Measurements from ENCODE around the gene PTGIR.

The PTGIR gene

DNA sequence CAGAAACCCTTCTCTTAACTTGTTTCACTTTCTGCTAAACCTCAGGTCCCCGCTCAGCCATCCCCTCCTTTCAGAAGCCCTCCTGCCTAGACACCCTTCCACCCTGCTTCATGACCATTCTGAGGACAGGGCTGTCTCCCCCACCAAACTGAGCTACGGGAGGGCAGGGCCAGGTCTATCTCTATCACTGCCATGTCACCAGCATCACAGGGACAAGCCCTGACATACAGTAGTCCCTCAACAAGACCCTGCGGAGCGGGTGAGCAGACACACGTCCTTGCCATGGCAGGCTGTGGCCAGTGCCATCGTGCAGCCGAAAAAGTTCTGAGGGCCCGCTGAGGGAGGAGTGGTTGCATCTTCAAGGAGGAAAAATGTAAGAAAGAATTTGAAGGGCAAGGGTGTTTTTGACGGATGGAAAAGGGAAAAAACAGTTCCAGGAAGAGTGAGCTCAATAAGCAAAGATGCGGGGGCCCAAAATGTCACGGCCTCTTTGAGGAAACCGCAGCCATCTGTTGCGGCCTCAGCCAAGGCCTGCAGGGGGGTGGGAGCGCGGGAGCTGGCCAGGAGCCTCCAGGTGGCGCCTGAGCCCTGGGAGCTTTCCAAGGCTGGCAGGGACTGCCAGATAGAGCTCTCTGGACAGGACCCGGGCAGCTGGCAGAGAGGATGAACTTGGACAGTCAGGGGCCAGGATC lies 8.1 kb downstream of the PTGIR start:
- no peak for DNase-seq (ENCODE audit: low read depth in 2 of 2)

DNA sequence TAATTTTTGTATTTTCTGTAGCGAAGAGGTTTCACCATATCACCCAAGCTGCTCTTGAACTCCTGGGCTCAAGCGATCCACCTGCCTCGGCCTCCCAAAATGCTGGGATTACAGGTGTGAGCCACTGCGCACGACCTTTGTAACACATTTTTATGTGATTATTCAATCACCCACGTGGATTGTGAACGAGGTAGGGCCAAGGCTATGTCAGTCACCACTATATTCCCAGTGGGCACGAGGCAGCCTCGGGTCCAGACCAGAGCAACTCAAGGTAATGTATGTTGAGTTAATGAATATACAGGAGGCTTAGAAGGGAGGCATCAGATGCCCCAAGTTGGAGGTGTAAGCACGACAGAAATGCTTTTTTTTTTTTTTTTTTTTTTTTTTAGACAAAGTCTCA lies 8.9 kb downstream of the PTGIR start:
- DNase-seq (ENCODE audit: low read depth in 2 of 2), result no peak

DNA sequence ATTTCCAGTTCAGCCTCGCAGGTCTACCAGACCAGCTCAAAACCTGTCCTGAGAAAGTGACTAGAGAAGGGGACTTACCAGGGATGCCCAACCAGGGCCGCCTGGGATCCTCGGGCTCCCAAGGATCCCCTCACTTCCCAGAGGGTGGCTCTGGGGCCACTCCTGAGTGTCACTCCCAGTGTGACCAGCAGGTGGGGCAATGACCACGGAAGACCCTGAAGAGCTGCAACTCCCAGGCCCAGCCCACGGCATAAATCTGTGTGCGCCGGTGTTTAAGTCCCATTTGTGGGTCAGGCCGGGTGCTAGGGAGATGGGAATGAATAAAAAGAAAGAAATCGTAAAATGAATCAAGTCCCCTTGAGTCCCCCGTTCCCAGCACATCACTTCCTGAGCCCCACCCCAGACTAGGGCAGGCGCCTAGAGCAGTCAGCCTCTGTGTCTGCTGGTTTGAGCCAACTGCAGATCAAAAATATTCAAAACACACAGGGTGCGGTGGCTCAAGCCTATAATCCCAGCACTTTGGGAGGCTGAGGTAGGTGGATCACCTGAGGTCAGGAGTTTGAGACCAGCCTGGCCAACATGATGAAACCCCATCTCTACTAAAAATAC lies 10.7 kb downstream of the PTGIR start:
- DNase-seq (ENCODE audit: low read depth in 2 of 2), result peak; percentile 59 to 67

DNA sequence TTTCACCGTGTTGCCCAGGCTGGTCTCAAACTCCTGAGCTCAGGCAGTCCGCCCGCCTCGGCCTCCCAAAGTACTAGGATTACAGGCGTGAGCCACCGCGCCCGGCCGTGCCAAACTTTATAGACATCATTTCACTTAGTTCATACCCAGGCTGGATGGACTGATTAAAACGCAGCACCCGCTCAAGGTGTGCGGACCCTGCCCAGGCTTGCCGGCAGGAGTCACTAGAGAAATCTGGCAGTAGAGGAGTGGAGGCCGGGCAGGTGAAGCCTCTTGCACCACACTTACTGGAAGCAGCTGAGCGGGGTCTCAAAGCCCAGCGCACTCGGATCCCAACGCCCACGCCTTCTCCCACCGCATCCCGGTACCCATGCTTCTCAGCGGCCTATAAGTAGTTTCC lies 11.4 kb downstream of the PTGIR start:
- no peak for DNase-seq (ENCODE audit: low read depth in 2 of 2)

DNA sequence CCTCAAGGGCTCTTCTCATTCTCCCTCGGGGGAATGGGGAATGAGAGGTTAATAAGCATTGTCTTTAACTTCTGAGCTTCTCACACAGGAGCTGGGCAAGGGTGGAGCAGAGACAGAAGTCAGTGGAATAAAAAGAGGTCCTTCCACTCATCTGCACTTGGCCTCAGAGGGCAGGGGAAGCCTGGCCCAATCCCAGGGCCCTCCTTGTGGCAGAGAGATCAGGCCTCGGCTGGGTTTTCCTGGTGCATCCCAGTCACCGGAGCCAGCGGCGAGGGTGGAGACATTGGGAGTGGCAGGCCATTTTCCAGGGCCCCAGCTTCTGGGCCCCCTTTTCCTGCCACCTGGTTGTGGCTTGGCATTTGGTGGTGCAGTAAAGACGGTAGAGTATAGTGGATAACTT lies 13.1 kb downstream of the PTGIR start:
- DNase-seq (ENCODE audit: low read depth in 2 of 2), result no peak

DNA sequence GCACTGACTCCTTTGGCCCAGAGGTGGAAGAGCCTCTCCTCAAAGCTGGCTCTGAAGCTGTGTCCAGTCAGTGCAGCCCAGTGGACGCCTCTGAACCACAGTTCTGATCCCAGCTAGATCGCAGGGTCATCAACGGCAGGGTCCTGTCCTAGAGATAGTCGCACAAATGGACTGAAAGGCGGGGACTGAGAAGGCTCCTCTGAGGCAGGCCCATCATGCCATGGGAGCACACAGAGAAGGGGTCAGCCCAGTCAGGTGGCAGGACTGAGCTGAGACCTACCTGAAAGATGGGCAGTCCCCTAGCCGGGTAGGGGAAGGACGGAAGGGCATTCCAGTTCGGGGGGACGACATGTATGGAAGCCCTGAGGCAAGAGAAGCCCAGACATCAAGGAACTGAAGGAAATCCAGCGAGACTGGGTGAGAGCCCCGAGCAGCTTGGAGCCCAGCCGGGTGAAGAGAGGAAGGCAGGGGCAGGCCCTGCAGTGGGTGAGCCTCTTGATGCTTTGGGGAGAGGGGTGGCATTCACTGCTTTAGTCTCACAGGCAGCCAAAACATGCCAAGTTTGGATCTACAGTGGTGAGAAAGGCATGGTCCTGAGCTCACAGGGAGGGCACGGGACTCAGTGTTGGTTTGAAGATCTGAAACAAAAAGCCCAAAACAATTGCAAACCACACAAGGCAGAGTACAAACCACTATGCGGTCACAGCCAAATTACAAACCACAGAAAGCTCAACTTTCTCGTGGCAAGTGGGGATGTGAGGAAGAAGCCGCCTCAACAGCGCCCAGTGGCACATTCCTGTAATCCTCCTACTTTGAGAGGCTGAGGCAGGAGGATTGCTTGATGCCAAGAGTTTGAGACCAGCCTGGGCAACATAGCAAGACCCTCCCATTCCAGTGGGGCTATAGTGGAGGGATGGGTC lies 13.8 kb downstream of the PTGIR start:
- no peak for DNase-seq (ENCODE audit: low read depth in 2 of 2)

DNA sequence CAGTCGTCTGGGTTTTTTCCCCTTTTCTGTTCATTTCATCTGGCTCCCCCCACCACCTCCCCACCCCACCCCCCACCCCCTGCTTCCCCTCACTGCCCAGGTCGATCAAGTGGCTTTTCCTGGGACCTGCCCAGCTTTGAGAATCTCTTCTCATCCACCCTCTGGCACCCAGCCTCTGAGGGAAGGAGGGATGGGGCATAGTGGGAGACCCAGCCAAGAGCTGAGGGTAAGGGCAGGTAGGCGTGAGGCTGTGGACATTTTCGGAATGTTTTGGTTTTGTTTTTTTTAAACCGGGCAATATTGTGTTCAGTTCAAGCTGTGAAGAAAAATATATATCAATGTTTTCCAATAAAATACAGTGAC lies 14.5 kb downstream of the PTGIR start:
- DNase-seq (ENCODE audit: low read depth in 2 of 2), result no peak

DNA sequence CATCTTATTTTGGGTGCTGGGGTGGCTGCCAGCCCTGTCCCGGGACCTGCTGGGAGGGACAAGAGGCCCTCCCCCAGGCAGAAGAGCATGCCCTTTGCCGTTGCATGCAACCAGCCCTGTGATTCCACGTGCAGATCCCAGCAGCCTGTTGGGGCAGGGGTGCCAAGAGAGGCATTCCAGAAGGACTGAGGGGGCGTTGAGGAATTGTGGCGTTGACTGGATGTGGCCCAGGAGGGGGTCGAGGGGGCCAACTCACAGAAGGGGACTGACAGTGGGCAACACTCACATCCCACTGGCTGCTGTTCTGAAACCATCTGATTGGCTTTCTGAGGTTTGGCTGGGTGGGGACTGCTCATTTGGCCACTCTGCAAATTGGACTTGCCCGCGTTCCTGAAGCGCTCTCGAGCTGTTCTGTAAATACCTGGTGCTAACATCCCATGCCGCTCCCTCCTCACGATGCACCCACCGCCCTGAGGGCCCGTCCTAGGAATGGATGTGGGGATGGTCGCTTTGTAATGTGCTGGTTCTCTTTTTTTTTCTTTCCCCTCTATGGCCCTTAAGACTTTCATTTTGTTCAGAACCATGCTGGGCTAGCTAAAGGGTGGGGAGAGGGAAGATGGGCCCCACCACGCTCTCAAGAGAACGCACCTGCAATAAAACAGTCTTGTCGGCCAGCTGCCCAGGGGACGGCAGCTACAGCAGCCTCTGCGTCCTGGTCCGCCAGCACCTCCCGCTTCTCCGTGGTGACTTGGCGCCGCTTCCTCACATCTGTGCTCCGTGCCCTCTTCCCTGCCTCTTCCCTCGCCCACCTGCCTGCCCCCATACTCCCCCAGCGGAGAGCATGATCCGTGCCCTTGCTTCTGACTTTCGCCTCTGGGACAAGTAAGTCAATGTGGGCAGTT lies 15.1 kb downstream of the PTGIR start:
- DNase-seq (ENCODE audit: low read depth in 2 of 2), result no peak

DNA sequence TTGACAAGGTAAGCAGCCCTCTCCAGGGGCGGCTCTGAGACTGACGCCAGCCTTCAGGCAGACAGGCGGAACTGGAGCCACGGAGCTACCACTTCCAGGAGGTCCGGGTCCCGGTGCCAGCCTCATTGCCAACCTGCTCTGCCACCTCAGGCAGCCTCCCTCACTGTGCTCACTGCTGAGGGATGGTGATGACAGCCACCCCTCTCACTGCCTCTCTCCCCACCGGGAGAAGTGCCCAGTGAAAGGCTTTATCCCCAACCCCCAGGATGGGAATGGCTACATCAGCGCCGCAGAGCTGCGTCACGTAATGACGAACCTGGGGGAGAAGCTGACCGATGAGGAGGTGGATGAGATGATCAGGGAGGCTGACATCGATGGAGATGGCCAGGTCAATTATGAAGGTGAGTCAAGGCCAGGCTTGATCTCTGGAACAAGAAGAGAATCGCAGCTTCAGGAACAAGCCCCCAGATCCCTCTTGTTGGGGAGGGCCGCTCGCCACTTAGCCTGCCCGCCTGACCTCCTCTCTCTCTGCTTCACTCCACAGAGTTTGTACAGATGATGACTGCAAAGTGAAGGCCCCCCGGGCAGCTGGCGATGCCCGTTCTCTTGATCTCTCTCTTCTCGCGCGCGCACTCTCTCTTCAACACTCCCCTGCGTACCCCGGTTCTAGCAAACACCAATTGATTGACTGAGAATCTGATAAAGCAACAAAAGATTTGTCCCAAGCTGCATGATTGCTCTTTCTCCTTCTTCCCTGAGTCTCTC lies 16.1 kb downstream of the PTGIR start:
- DNase-seq (ENCODE audit: low read depth in 2 of 2), result no peak

DNA sequence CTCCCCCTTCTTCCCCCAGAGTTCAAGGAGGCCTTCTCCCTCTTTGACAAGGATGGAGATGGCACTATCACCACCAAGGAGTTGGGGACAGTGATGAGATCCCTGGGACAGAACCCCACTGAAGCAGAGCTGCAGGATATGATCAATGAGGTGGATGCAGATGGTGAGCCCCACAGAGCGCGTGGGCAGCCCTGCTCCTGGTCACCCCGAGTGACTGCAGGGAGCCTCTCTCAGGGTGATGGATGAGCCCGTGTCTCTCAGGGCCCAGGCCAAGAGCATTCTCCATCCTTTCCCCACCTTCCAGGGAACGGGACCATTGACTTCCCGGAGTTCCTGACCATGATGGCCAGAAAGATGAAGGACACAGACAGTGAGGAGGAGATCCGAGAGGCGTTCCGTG lies 16.7 kb downstream of the PTGIR start:
- no peak for DNase-seq (ENCODE audit: low read depth in 2 of 2)

DNA sequence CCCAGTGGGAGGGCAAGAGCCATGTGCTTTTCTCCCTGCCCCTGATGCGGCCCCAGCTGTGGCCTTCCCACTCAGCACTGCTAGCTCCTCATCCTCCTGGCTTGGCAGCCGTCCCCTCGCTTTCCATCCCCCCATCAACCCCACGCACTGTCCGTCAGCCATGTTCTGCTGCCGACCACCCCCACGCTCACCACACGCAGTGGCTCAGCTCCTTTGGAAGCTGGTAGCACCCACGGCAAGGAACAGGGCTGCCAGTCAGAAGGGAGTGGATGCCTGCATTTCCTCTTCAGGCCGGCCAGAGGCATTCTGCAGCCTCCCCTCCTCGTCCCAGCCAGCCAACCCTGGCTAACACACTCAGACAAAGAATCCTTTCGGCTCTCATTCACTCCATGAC lies 17.4 kb downstream of the PTGIR start:
- DNase-seq (ENCODE audit: low read depth in 2 of 2), result no peak

DNA sequence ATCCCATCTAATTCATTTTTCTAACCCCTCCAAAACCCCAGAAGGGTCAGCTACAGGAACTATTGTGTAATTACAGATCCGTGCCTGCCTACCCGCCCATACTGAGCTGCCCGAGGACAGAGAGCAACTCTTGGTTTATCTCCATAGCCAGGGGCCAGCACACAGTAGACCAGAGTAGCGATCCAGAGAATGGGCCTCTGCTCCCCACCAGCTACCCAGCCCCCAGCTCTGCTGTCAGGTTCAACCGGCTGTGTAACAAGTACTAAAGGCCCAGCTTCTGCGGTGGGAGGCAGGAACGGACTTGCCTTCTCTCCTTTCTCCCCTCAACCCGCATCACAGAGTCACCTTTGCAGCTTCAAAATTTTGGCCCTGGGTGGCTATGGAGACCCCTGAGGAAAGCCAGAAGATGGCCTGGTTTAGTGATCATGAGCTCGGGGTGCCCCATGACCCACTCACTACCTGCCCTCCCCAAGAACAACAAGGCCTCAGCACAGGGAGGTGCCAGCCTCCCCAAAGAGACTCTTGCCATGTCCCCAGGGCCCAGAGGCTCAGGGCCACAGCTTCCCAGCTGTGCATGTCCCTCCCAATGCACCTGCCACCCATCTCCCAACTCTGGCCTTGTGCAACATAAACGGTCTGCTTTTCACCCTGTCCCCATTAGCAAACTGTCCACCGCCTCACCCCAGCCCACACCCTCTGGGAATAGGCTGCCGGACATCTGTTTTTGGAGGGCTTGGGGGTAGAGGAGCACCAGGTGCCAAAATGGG lies 18.0 kb downstream of the PTGIR start:
- no peak for DNase-seq (ENCODE audit: low read depth in 2 of 2)

DNA sequence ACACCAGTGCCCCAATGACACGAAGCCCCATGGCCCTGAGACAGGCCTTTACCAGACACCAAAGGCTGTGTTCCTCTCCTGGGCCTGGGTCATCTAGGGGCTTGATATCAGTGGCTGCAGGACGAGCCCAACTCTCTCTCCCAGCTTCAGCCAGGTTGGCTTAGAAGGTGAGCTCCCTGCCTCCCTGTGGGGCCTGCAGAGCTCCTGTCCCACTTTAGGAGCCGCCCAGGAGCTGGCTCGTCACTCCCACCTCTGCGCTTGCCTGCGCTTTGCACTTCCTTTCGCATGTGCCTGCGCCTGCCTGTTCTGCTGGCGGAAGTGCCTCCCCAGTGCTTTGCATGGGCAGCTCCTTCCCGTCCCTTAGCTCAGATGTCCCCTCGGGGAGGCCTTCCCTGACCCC lies 18.9 kb downstream of the PTGIR start:
- no peak for DNase-seq (ENCODE audit: low read depth in 2 of 2)

DNA sequence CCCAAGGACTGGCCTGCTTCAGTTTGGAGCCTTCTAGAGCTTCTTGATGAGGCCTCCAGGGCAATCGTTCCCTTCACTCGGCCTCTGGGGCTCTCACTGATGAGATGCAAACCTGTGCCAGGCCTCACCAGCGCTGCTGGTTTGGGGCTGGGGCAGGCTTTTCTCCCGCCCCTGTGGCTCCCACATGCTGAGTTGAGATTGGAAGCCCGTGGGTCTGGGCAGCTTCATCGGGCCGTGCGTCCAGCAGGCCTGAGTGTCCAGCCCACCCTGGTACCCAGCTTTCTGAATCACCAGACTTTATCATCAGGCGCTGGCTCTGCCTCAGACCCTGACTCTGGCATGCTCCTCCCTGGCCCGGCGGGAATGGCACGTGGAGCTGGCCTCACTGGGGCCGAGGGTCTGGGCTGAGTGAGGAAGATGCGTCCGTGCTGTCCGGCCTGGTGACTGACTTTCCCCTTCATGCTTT lies 19.5 kb downstream of the PTGIR start:
- DNase-seq (ENCODE audit: low read depth in 2 of 2), result no peak

DNA sequence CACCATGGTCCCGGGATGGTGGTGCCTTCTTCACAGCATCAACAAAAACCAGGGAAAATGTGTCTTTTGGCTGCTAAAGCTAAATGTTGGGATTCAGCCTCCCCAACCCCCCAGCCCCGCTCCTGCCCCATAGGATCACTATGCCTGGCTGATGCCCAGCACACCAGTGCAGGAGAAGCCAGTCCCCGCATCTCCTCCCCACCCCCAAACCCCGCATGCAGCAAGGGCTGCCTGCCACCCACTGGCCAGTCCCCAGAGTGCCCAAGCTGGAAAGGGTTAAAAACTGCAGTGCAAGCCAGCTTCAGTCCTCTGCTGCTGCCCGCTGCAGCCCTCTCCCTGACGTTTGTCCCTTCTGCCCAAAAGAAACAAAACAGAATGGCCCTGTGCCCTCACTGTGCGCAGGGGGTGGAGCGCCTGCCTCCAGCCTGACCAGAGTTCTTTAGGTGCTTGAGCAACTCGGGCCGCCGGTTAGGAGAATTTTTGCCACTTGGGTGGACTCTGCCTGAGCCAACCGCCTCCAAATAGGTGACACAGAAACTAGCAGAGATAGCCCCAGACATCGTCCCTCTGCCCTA lies 20.0 kb downstream of the PTGIR start:
- no peak for DNase-seq (ENCODE audit: low read depth in 2 of 2)

DNA sequence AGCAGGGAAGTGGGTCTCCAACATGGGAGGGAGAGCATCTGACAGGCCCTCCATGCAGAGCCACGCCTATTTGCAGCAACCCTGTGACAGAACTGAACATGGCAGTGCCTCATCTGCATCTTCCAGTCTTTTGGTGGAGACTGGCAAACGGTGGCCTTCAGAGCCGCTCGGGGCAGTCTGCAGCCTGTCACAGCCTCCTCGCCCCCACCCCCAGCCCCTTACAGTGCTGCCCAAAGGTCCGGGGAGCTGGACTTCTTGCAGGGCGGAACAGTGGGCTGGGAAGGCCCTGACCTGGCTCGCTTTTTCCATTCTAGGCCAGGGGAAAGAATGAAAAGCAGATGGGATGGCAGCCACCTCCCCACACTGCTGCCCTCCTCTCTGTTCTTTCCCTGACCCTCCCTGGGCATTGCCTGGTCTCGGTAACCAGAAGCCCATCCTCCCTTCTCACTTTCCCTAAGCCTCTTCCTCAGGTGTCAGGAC lies 21.1 kb downstream of the PTGIR start:
- no peak for DNase-seq (ENCODE audit: low read depth in 2 of 2)

DNA sequence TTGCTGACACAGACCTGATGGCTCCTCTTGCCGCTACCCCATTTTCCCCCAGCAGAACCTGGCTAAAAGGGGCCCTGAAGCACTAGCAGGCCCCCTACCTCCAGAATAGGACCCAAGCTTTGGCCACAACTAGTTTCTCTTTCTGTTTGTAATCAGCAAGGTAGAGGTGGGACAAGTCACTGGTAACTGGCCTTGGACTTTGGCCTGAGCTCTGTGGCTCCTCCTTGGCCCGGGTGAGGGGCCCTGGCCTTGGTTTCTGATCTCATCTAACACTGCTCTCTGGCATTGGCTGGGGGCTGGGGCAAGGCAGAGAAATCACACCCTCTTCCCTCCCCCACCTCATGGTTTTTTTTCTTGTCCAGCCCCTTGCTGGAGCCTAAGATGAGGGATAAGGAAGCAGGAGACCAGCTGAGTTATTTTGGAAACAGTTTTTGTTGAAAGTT lies 21.7 kb downstream of the PTGIR start:
- DNase-seq (ENCODE audit: low read depth in 2 of 2), result no peak

DNA sequence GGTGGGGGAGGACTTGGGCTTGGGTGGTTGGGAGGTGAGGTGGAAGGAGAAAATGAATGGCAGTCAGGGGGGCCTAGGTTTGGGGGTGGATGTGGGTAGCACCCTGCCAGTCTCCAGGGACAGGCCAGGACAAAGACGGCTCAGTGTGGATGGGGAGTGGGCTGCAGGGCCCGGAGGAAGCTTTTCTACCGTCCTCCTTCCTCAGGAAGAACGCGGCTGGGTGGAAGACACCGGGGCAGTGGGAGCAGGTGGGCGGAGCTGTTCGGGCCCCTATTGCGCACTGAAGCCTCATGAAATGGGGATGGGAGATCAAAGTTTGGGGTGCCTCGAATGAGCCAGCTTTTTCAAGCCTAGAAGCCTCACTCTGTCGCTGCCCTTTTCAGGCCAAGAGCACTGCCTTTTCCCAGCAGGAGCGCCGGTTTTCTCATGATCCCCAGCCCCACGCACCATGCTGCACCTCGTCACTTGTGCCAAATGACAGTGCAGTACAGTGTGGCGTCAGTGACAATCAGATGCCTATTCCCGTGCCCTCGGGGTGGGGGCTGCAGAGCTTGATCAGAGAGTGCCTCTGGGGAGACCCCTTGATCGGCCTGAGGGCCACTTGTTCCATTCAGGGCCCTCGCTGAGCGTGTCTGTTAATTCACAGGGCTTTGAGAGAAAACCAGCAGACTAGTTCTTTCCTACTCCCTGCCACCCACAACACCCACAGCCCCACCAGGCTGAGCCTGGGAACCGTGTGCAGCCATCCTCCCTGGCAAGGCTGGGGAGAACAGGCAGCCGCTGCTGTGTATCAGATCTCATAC lies 22.3 kb downstream of the PTGIR start:
- no peak for DNase-seq (ENCODE audit: low read depth in 2 of 2)
